ENCODE measurements around the gene DOCK7. TPM values are rescaled to one million over a fixed set of nuclear protein-coding genes. Genes with fewer than 3 reads are reported as not detected.

The DOCK7 gene
- total and polyA plus RNA-seq, 8 donors = 4.7 to 118 (median 32.4) TPM

- no peak for TF ChIP-seq POLR2AphosphoS5 (IDR thresholded peaks at IDR 0.05)
- no peak for TF ChIP-seq EP300 (IDR thresholded peaks at IDR 0.05)
- TF ChIP-seq CTCF (IDR thresholded peaks at IDR 0.05) = no peak
- TF ChIP-seq POLR2A (IDR thresholded peaks at IDR 0.05) = no peak
- no peak overlapping the region for H3K4me3 ChIP-seq
- H3K27ac ChIP-seq = no peak overlapping the region
- peaks cover 7 to 22% (median 12%) of the 10 kb centered on the region in 4 donors for H3K4me1 ChIP-seq
- 90 to 97% (median 95%) methylated on average over 6 of the region's 6 CpGs for WGBS, 5 donors
- no peaks in the 10 kb centered on the region for H3K36me3 ChIP-seq
- intact Hi-C loops (cut with DNase I; ENCODE audit: low total_unique reads) = no loop called here
- no peaks in the 10 kb centered on the region for H3K27me3 ChIP-seq
- DNase-seq = no peak
- no peaks in the 10 kb centered on the region for H3K9me3 ChIP-seq
Measured at GRCh38 chr1:62717483-62717882, 29.3 kb upstream of the DOCK7 start.

GRCh38 chr1:62716397-62716796, 28.2 kb upstream of the DOCK7 start:
- intact Hi-C loops (cut with DNase I; ENCODE audit: low total_unique reads) = no loop called here
- TF ChIP-seq CTCF (IDR thresholded peaks at IDR 0.05) = no peak
- TF ChIP-seq POLR2AphosphoS5 (IDR thresholded peaks at IDR 0.05) = no peak
- H3K27ac ChIP-seq = no peak overlapping the region
- DNase-seq = no peak
- no peaks in the 10 kb centered on the region for H3K9me3 ChIP-seq
- 52 to 79% (median 68%) methylated on average over 3 of the region's 3 CpGs for WGBS, 5 donors
- peaks cover 3 to 28% (median 8%) of the 10 kb centered on the region in 4 donors for H3K4me1 ChIP-seq
- H3K27me3 ChIP-seq = no peaks in the 10 kb centered on the region
- no peaks in the 10 kb centered on the region for H3K36me3 ChIP-seq
- H3K4me3 ChIP-seq = no peak overlapping the region

- H3K27me3 ChIP-seq = no peaks in the 10 kb centered on the region
- DNase-seq = no peak
- no peak overlapping the region for H3K27ac ChIP-seq
- no peak overlapping the region for H3K4me3 ChIP-seq
- 63 to 83% (median 68%) methylated on average over 3 of the region's 3 CpGs for WGBS, 5 donors
- peaks cover 4 to 19% (median 10%) of the 10 kb centered on the region in 4 donors for H3K4me1 ChIP-seq
- no peaks in the 10 kb centered on the region for H3K36me3 ChIP-seq
- intact Hi-C loops (cut with DNase I; ENCODE audit: low total_unique reads) = no loop called here
- TF ChIP-seq POLR2A (IDR thresholded peaks at IDR 0.05) (no peak), POLR2AphosphoS5 (IDR thresholded peaks at IDR 0.05) (no peak), EP300 (IDR thresholded peaks at IDR 0.05) (no peak), CTCF (IDR thresholded peaks at IDR 0.05) (no peak)
- no peaks in the 10 kb centered on the region for H3K9me3 ChIP-seq
Measured at GRCh38 chr1:62712336-62713243, 24.4 kb upstream of the DOCK7 start.

- WGBS, 5 donors = 25 to 42% (median 32%) methylated on average over 2 of the region's 2 CpGs
- peaks cover 0 to 5% (median 0%) of the 10 kb centered on the region in 4 donors for H3K9me3 ChIP-seq
- DNase-seq = peak; percentile 63 to 80
- H3K4me1 ChIP-seq = peaks cover 8 to 35% (median 16%) of the 10 kb centered on the region in 4 donors
- no peak overlapping the region for H3K4me3 ChIP-seq
- TF ChIP-seq POLR2A (IDR thresholded peaks at IDR 0.05) (no peak), EP300 (IDR thresholded peaks at IDR 0.05) (no peak), POLR2AphosphoS5 (IDR thresholded peaks at IDR 0.05) (no peak), CTCF (IDR thresholded peaks at IDR 0.05) (no peak)
- intact Hi-C loops (cut with DNase I; ENCODE audit: low total_unique reads) = no loop called here
- H3K36me3 ChIP-seq = no peaks in the 10 kb centered on the region
- no peaks in the 10 kb centered on the region for H3K27me3 ChIP-seq
- peak overlapping the region in 4 of 5 donors; percentile 73 to 80 (median 78) for H3K27ac ChIP-seq
Measured at GRCh38 chr1:62707744-62708120, 19.5 kb upstream of the DOCK7 start.

All from stomach (tissue), 9 donors.